ENCODE measurements around the gene MCM9.
"Not testable (repeated sequence)": the region's sequence is repeated elsewhere in the genome, so short reads cannot be mapped to it uniquely, and the experiment has no call there.

MCM9 gene

GRCh38 chr6:118892355-118892991 is 42.5 kb downstream of the MCM9 start:
- no peak for DNase-seq

GRCh38 chr6:118890997-118891790 is 43.8 kb downstream of the MCM9 start:
- no peak for DNase-seq

- DNase-seq: no peak
Observed at GRCh38 chr6:118889163-118889562, 45.8 kb downstream of the MCM9 start.

GRCh38 chr6:118886641-118887040 is 48.3 kb downstream of the MCM9 start:
- no peak for DNase-seq

GRCh38 chr6:118882314-118882905 is 52.5 kb downstream of the MCM9 start:
- DNase-seq: no peak

GRCh38 chr6:118881440-118882313 is 53.3 kb downstream of the MCM9 start:
- no peak for DNase-seq

- no peak for DNase-seq
Observed at GRCh38 chr6:118877806-118878205, 57.2 kb downstream of the MCM9 start.

- DNase-seq: no peak
Observed at GRCh38 chr6:118876814-118877213, 58.1 kb downstream of the MCM9 start.

GRCh38 chr6:118876198-118876597 is 58.8 kb downstream of the MCM9 start:
- DNase-seq: no peak

GRCh38 chr6:118875672-118876071 is 59.3 kb downstream of the MCM9 start:
- no peak for DNase-seq

GRCh38 chr6:118873239-118873638 is 61.7 kb downstream of the MCM9 start:
- DNase-seq: no peak

- no peak for DNase-seq
Observed at GRCh38 chr6:118872726-118873125, 62.2 kb downstream of the MCM9 start.

GRCh38 chr6:118872318-118872717 is 62.6 kb downstream of the MCM9 start:
- DNase-seq: no peak

GRCh38 chr6:118871331-118871730 is 63.6 kb downstream of the MCM9 start:
- DNase-seq: no peak

- no peak for DNase-seq
Observed at GRCh38 chr6:118869894-118870589, 64.9 kb downstream of the MCM9 start.

- DNase-seq: no peak
Observed at GRCh38 chr6:118869350-118869749, 65.6 kb downstream of the MCM9 start.

- not testable (repeated sequence) for DNase-seq
Observed at GRCh38 chr6:118868901-118869300, 66.1 kb downstream of the MCM9 start.

- DNase-seq: no peak
Observed at GRCh38 chr6:118867181-118867580, 67.8 kb downstream of the MCM9 start.

GRCh38 chr6:118865100-118865391 is 69.9 kb downstream of the MCM9 start:
- no peak for DNase-seq

- no peak for DNase-seq
Observed at GRCh38 chr6:118864341-118865099, 70.4 kb downstream of the MCM9 start.

GRCh38 chr6:118862443-118862842 is 72.5 kb downstream of the MCM9 start:
- no peak for DNase-seq

GRCh38 chr6:118860880-118861279 is 74.1 kb downstream of the MCM9 start:
- DNase-seq: no peak
